Osteoblast (primary cell): ENCODE results near the gene DFFA. TPM values are rescaled to one million over a fixed set of nuclear protein-coding genes. Genes with fewer than 3 reads are reported as not detected.

Experiments
- DNase-seq: peaks from one replicate; pipeline ENCODE4 v3.0.0; 2011; ENCODE audit warnings: low spot score, mixed read lengths; ENCODE audit not compliant: insufficient read length; ENCODE audit errors: missing footprints
- H2AFZ ChIP-seq: 2 replicates; pipeline ENCODE4 v1.6.0; 2011; ENCODE audit warnings: mild to moderate bottlenecking, low read length
- H3K27ac ChIP-seq: 2 replicates; pipeline ENCODE4 v1.5.1; 2011; ENCODE audit warnings: mild to moderate bottlenecking, low read depth, low read length, moderate library complexity
- H3K27me3 ChIP-seq: 2 replicates; pipeline ENCODE4 v1.6.0; 2012; ENCODE audit warnings: mild to moderate bottlenecking, control low read depth, inconsistent platforms, low read length, moderate library complexity; ENCODE audit not compliant: insufficient read depth
- H3K36me3 ChIP-seq: 2 replicates; pipeline ENCODE4 v1.5.1; 2011; ENCODE audit warnings: mild to moderate bottlenecking, low read length, control low read depth, moderate library complexity; ENCODE audit not compliant: insufficient read depth
- H3K4me1 ChIP-seq: 2 replicates; pipeline ENCODE4 v1.5.1; 2011; ENCODE audit warnings: mild to moderate bottlenecking, low read length, control low read depth, moderate library complexity; ENCODE audit not compliant: insufficient read depth
- H3K4me2 ChIP-seq: 2 replicates; pipeline ENCODE4 v1.6.0; 2011; ENCODE audit warnings: mild to moderate bottlenecking, low read length; ENCODE audit not compliant: insufficient read depth
- H3K4me3 ChIP-seq: fragments of 200-600 bp; sonication (generic); 3 replicates; pipeline ENCODE4 v1.5.1; 2012; ENCODE audit warnings: mild to moderate bottlenecking, low read length, inconsistent platforms; ENCODE audit not compliant: insufficient read depth
- H3K79me2 ChIP-seq: 2 replicates; pipeline ENCODE4 v1.6.0; 2012; ENCODE audit warnings: mild to moderate bottlenecking, low read length, control low read depth, inconsistent platforms; ENCODE audit not compliant: insufficient read depth
- H3K9me3 ChIP-seq: 2 replicates; pipeline ENCODE4 v1.5.1; 2011; ENCODE audit warnings: low read depth, low read length, control low read depth
- H4K20me1 ChIP-seq: 2 replicates; pipeline ENCODE4 v1.6.0; 2012; ENCODE audit warnings: mild to moderate bottlenecking, low read length, control low read depth; ENCODE audit not compliant: insufficient read depth
- CTCF ChIP-seq: IDR thresholded peaks from 2 replicates; pipeline ENCODE4 v1.5.1; 2011; ENCODE audit warnings: mild to moderate bottlenecking, low read depth, low read length, moderate library complexity; ENCODE audit errors: extremely low read depth
- total RNA-seq: library from RNA; depleted of rRNA; stranded (reverse); fragments of >200 nt; gene quantifications from 2 replicates; pipeline ENCODE4 v1.2.3, GENCODE V29; 2012

DFFA gene
- total RNA-seq, 1 donor, result 27.9 TPM

GRCh38 chr1:10471411-10472219 lies 714 bp downstream of the DFFA start:
- peak; percentile 75 for DNase-seq
- Histone ChIP-seq H3K79me2 (peaks cover 31% of the 10 kb centered on the region), H3K9me3 (no peaks in the 10 kb centered on the region), H3K4me2 (peak overlapping the region; percentile 73), H3K4me1 (peaks cover 10% of the 10 kb centered on the region), H4K20me1 (no peaks in the 10 kb centered on the region), H3K4me3 (peak overlapping the region; percentile 78), H2AFZ (peak overlapping the region; percentile 80), H3K27me3 (no peaks in the 10 kb centered on the region), H3K36me3 (peaks cover 16% of the 10 kb centered on the region), H3K27ac (peak overlapping the region; percentile 27)
- no peak for TF ChIP-seq CTCF

GRCh38 chr1:10470043-10470442 lies 2.3 kb downstream of the DFFA start:
- Histone ChIP-seq H3K27me3 (no peaks in the 10 kb centered on the region), H3K79me2 (peaks cover 16% of the 10 kb centered on the region), H3K36me3 (peaks cover 29% of the 10 kb centered on the region), H3K4me1 (no peaks in the 10 kb centered on the region), H2AFZ (no peak overlapping the region), H4K20me1 (no peaks in the 10 kb centered on the region), H3K27ac (no peak overlapping the region), H3K4me2 (no peak overlapping the region), H3K4me3 (no peak overlapping the region), H3K9me3 (no peaks in the 10 kb centered on the region)
- no peak for DNase-seq
- TF ChIP-seq CTCF, result no peak

- DNase-seq, result no peak
- Histone ChIP-seq H4K20me1 (no peaks in the 10 kb centered on the region), H3K79me2 (peaks cover 10% of the 10 kb centered on the region), H3K4me1 (no peaks in the 10 kb centered on the region), H3K4me3 (no peak overlapping the region), H3K27me3 (no peaks in the 10 kb centered on the region), H3K36me3 (peaks cover 49% of the 10 kb centered on the region), H2AFZ (no peak overlapping the region), H3K27ac (no peak overlapping the region), H3K9me3 (no peaks in the 10 kb centered on the region), H3K4me2 (no peak overlapping the region)
- TF ChIP-seq CTCF, result no peak
These were observed 5.3 kb downstream of the DFFA start for GRCh38 chr1:10467078-10467477.

GRCh38 chr1:10459184-10459583 lies 13.1 kb downstream of the DFFA start:
- Histone ChIP-seq H3K27me3 (no peaks in the 10 kb centered on the region), H3K9me3 (no peaks in the 10 kb centered on the region), H3K4me3 (no peak overlapping the region), H4K20me1 (no peaks in the 10 kb centered on the region), H3K36me3 (peaks cover 21% of the 10 kb centered on the region), H3K4me1 (peaks cover 6% of the 10 kb centered on the region), H3K4me2 (no peak overlapping the region), H3K27ac (no peak overlapping the region), H2AFZ (no peak overlapping the region), H3K79me2 (no peaks in the 10 kb centered on the region)
- TF ChIP-seq CTCF, result no peak
- peak; percentile 78 for DNase-seq
